ENCODE results near the gene MPHOSPH10. TPM values are rescaled to one million over a fixed set of nuclear protein-coding genes. Genes with fewer than 3 reads are reported as not detected.
"Not testable (repeated sequence)": the region's sequence is repeated elsewhere in the genome, so short reads cannot be mapped to it uniquely, and the experiment has no call there.

MPHOSPH10 gene
- total RNA-seq, 1 donor from 2014 or later: 41.1 TPM

DNA sequence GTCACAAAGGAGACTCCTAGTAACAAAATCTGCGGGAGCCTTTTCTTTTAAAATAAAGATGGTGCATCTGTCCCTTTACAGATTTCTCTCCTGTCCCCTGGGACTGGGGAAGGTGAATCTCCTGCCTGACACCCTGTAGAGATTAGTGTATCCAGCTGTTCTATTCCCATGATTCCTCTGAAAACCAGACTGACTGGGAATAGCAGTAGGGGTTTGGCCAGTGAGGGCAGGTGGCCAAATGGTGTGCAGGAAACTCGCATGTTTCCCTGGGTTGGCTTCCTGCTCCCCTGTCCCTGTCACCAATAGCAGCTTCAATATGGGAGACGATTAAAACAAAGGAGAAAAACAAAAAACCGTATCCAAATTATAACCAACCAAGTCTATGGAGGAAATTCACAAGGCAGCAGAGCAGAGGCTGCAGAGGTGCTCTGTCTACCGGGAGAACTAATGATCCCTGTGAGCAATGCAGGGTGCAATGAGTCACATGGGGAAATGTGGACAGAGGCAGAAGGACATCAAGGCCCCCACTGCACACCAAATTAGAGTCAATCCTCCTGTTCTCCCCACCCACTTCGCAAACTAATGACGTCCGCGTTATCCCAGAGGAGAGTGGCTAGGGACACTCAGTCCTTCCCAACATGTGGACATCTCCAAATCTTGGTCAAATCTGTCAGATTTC is 45.0 kb upstream of the MPHOSPH10 start:
- not testable (repeated sequence) for H3K4me1 Mint-ChIP-seq (ENCODE audit: low read depth, unreplicated experiment); H3K27ac Mint-ChIP-seq (ENCODE audit: unreplicated experiment); H3K79me2 ChIP-seq (ENCODE audit: insufficient read depth, low read length); H3K36me3 Mint-ChIP-seq (ENCODE audit: low read depth, unreplicated experiment); H3K4me3 Mint-ChIP-seq (ENCODE audit: unreplicated experiment); H3K27me3 ChIP-seq (ENCODE audit: insufficient read depth, low read length); H3K9me3 ChIP-seq (ENCODE audit: insufficient read depth, low read depth, low read length); FAIRE-seq; DNase-seq (ENCODE audit: low read depth); H3K4me2 ChIP-seq (ENCODE audit: low read length); H3K27ac ChIP-seq (ENCODE audit: low read depth, low read length); H3K36me3 ChIP-seq (ENCODE audit: insufficient read depth, low read length); H3K9me3 Mint-ChIP-seq (ENCODE audit: unreplicated experiment); H3K4me3 ChIP-seq (ENCODE audit: insufficient read depth, low read depth, low read length); H3K9ac ChIP-seq (ENCODE audit: low read length); H4K20me1 ChIP-seq (ENCODE audit: insufficient read depth, low read length); H3K4me1 ChIP-seq (ENCODE audit: insufficient read depth, low read length); H2AFZ ChIP-seq (ENCODE audit: low read depth, low read length)
- H3K27me3 Mint-ChIP-seq (ENCODE audit: low read depth, unreplicated experiment): peaks cover 26% of the 10 kb centered on the region

GRCh38 chr2:71089475-71089874 is 41.0 kb upstream of the MPHOSPH10 start:
- not testable (repeated sequence) for H3K4me3 ChIP-seq (ENCODE audit: insufficient read depth, low read depth, low read length); DNase-seq (ENCODE audit: low read depth); FAIRE-seq; H3K4me2 ChIP-seq (ENCODE audit: low read length); H4K20me1 ChIP-seq (ENCODE audit: insufficient read depth, low read length); H3K36me3 Mint-ChIP-seq (ENCODE audit: low read depth, unreplicated experiment); H3K36me3 ChIP-seq (ENCODE audit: insufficient read depth, low read length); H3K4me1 ChIP-seq (ENCODE audit: insufficient read depth, low read length); H3K9me3 Mint-ChIP-seq (ENCODE audit: unreplicated experiment); H3K9ac ChIP-seq (ENCODE audit: low read length); H3K27ac ChIP-seq (ENCODE audit: low read depth, low read length); H3K4me1 Mint-ChIP-seq (ENCODE audit: low read depth, unreplicated experiment); H3K27ac Mint-ChIP-seq (ENCODE audit: unreplicated experiment); H3K79me2 ChIP-seq (ENCODE audit: insufficient read depth, low read length); H3K9me3 ChIP-seq (ENCODE audit: insufficient read depth, low read depth, low read length); H2AFZ ChIP-seq (ENCODE audit: low read depth, low read length); H3K4me3 Mint-ChIP-seq (ENCODE audit: unreplicated experiment); H3K27me3 ChIP-seq (ENCODE audit: insufficient read depth, low read length)
- peaks cover 28% of the 10 kb centered on the region for H3K27me3 Mint-ChIP-seq (ENCODE audit: low read depth, unreplicated experiment)

GRCh38 chr2:71091808-71092207 is 38.6 kb upstream of the MPHOSPH10 start:
- not testable (repeated sequence) for H3K27ac ChIP-seq (ENCODE audit: low read depth, low read length); H3K4me3 ChIP-seq (ENCODE audit: insufficient read depth, low read depth, low read length); H3K9ac ChIP-seq (ENCODE audit: low read length); H3K4me1 Mint-ChIP-seq (ENCODE audit: low read depth, unreplicated experiment); H3K27me3 ChIP-seq (ENCODE audit: insufficient read depth, low read length); H4K20me1 ChIP-seq (ENCODE audit: insufficient read depth, low read length); H3K79me2 ChIP-seq (ENCODE audit: insufficient read depth, low read length); H2AFZ ChIP-seq (ENCODE audit: low read depth, low read length); H3K4me1 ChIP-seq (ENCODE audit: insufficient read depth, low read length); H3K9me3 ChIP-seq (ENCODE audit: insufficient read depth, low read depth, low read length); H3K4me2 ChIP-seq (ENCODE audit: low read length); FAIRE-seq; H3K36me3 Mint-ChIP-seq (ENCODE audit: low read depth, unreplicated experiment); H3K36me3 ChIP-seq (ENCODE audit: insufficient read depth, low read length); H3K4me3 Mint-ChIP-seq (ENCODE audit: unreplicated experiment); DNase-seq (ENCODE audit: low read depth); H3K9me3 Mint-ChIP-seq (ENCODE audit: unreplicated experiment); H3K27ac Mint-ChIP-seq (ENCODE audit: unreplicated experiment)
- peaks cover 25% of the 10 kb centered on the region for H3K27me3 Mint-ChIP-seq (ENCODE audit: low read depth, unreplicated experiment)

GRCh38 chr2:71092491-71093260 is 37.8 kb upstream of the MPHOSPH10 start:
- H3K27ac Mint-ChIP-seq (ENCODE audit: unreplicated experiment); H3K4me3 ChIP-seq (ENCODE audit: insufficient read depth, low read depth, low read length); DNase-seq (ENCODE audit: low read depth); H3K27me3 ChIP-seq (ENCODE audit: insufficient read depth, low read length); H3K9me3 ChIP-seq (ENCODE audit: insufficient read depth, low read depth, low read length); H2AFZ ChIP-seq (ENCODE audit: low read depth, low read length); H3K9ac ChIP-seq (ENCODE audit: low read length); H3K36me3 ChIP-seq (ENCODE audit: insufficient read depth, low read length); H3K9me3 Mint-ChIP-seq (ENCODE audit: unreplicated experiment); FAIRE-seq; H3K27ac ChIP-seq (ENCODE audit: low read depth, low read length); H3K4me1 Mint-ChIP-seq (ENCODE audit: low read depth, unreplicated experiment); H3K4me3 Mint-ChIP-seq (ENCODE audit: unreplicated experiment); H3K4me1 ChIP-seq (ENCODE audit: insufficient read depth, low read length); H4K20me1 ChIP-seq (ENCODE audit: insufficient read depth, low read length); H3K36me3 Mint-ChIP-seq (ENCODE audit: low read depth, unreplicated experiment); H3K4me2 ChIP-seq (ENCODE audit: low read length); H3K79me2 ChIP-seq (ENCODE audit: insufficient read depth, low read length): not testable (repeated sequence)
- H3K27me3 Mint-ChIP-seq (ENCODE audit: low read depth, unreplicated experiment): peaks cover 22% of the 10 kb centered on the region

Measured in astrocyte (in vitro differentiated cells and primary cell).